Measurements from ENCODE around the gene XPO4. TPM values are rescaled to one million over a fixed set of nuclear protein-coding genes. Genes with fewer than 3 reads are reported as not detected.
A peak's percentile ranks its signal among the peaks of the same experiment; 100 is the strongest.
"Not testable (repeated sequence)": the region's sequence is repeated elsewhere in the genome, so short reads cannot be mapped to it uniquely, and the experiment has no call there.

The XPO4 gene
- total RNA-seq, 1 experiment from 2014 or later: 19.7 TPM

DNA sequence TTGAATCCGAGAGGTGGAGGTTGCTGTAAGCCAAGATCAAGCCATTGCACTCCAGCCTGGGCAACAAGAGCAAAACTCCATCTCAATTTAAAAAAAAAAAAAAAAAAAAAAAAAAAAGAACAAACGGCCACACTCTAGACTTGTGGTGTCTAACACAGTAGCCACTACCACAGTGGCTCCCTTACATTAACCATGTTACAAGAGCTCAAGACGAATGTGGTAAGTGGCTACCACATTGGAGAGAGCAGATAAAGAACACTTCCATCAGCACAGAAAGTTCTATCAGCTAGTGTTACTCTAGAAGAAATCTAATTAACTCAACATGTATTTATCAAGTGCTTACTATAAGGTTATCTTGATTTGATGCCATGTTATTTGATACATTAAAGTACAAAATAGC lies 11.5 kb downstream of the XPO4 start:
- no peak for DNase-seq (ENCODE audit: low read depth)

GRCh38 chr13:20890540-20890939 lies 12.0 kb downstream of the XPO4 start:
- DNase-seq (ENCODE audit: low read depth): not testable (repeated sequence)

DNA sequence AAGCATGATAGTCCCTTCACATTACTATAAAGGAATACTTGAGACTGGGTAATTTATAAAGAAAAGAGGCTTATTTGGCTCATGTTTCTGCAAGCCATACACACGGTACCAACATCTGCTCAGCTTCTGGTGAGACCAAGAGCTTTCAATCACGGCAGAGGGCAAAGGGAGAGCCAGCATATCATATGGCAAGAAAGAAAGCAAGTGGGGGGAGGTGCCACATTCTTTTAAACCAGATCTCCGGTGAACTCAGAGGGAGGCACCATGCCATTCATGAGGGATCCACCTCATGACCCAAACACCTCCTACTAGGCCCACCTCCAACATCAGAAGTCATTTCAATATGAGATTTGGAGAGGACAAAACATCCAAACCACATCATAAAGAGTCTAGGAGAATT lies 20.3 kb downstream of the XPO4 start:
- peak; percentile 78 for DNase-seq (ENCODE audit: low read depth)

GRCh38 chr13:20877902-20878301 lies 24.6 kb downstream of the XPO4 start:
- no peak for DNase-seq (ENCODE audit: low read depth)

DNA sequence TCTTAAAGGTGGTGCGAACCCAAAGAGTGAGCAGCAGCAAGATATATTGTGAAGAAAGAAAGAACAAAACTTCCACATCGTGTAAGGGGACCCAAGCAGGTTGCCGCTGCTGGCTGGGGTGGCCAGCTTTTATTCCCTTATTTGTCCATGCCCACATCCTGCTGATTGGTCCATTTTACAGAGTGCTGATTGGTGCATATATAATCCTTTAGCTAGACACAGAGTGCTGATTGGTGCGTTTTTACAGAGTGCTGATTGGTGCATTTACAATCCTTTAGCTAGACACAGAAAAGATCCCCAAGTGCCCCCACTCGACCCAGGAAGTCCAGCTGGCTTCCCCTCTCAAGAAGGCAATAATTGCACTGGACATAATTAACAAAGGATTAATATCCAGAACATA lies 25.7 kb downstream of the XPO4 start:
- not testable (repeated sequence) for DNase-seq (ENCODE audit: low read depth)

DNA sequence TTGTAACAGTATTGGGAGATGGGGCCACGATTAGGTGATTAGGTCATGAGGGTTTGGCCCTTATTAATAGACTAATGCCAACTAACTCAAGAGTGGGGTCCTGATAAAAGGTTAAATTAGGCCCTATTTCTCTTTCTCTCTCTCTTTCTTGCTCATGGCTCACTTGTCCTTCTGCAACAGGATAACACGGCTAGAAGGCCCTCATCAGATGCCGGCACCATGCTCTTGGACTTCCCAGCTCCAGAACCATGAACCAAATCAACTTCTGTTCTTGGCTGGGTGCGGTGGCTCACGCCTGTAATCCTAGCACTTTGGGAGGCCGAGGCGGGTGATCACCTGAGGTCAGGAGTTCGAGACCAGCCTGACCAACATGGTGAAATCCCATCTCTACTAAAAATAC lies 28.1 kb downstream of the XPO4 start:
- not testable (repeated sequence) for DNase-seq (ENCODE audit: low read depth)

GRCh38 chr13:20873348-20873747 lies 29.2 kb downstream of the XPO4 start:
- DNase-seq (ENCODE audit: low read depth): peak; percentile 71

DNA sequence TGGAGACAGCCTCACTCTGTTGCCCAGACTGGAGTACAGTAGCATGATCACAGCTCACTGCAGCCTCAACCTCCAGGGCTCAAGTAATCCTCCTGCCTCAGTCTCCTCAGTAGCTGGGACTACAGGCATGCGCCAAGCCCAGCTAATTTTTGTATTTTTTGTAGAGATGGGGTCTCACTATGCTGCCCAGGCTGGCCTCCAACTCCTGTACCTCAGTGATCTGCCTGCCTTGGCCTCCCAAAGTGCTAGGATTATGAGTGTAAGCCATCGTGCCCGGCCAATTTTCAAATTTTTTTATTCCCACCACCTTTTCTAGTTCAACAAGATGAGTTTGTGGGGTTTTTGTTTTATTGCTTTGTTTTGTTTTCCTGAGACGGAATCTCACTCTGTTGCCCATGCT lies 31.7 kb downstream of the XPO4 start:
- DNase-seq (ENCODE audit: low read depth): no peak

DNA sequence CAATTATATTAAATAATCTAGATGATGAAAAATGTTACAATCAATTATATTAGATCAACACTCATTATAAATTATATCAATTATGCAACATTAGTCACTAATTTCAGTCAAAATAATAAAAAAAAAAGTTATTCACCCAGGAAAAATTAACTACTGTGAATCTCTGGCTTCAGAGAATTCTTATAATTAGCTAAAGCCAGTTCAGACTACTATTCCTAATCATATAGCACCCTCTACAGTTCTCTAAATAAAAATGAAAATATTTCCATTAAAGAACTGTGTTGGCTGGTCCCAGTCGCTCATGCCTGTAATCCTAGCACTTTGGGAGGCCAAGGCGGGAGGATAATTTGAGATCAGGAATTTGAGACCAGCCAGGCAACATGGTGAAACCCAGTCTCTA lies 33.0 kb downstream of the XPO4 start:
- no peak for DNase-seq (ENCODE audit: low read depth)

- DNase-seq (ENCODE audit: low read depth): no peak
These were observed 35.1 kb downstream of the XPO4 start for GRCh38 chr13:20867408-20867807.

DNA sequence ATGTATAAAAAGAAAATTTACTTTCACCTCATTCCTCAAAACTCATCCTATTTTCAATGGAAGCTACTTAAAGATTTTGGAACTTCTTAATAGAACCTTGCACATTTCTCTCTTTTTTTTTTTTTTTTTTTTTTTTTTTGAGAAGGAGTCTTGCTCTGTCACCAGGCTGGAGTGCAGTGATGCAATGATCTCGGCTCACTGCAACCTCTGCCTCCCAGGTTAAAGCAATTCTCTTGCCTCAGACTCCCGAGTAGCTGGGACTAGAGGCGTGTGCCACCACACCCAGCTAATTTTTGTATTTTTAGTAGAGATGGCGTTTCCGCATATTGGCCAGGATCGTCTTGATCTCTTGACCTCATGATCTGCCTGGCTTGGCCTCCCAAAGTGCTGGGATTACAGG lies 40.9 kb downstream of the XPO4 start:
- DNase-seq (ENCODE audit: low read depth): not testable (repeated sequence)

GRCh38 chr13:20860844-20861243 lies 41.7 kb downstream of the XPO4 start:
- no peak for DNase-seq (ENCODE audit: low read depth)

- DNase-seq (ENCODE audit: low read depth): no peak
These were observed 45.9 kb downstream of the XPO4 start for GRCh38 chr13:20856650-20857049.

DNA sequence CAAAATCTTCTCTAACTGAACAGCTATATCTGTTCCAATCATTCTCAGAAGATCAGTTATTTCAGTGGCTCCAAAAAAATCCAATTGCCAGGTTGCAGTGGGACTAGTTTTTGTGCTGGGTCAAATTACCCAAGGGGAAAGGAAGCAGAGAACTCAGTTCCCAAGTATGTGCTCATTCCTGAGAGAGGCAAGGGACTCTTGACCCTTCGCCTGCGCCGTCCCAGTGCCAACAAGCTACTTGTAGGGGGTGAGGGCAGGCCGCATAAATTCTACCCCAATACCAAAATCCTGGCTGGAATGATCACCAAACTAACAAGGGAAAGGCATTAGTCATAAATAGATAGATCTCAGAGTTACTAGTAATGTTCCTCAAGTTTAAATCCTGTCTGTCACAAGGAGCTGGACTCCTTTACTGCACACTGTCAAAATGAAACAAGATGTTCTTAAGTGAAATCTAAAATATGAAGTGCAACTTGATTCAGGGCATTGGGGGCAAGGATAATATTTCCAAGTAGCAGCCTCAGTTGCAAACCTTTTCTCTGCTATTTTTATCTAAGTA lies 50.6 kb downstream of the XPO4 start:
- DNase-seq (ENCODE audit: low read depth): no peak

- DNase-seq (ENCODE audit: low read depth): no peak
These were observed 53.6 kb downstream of the XPO4 start for GRCh38 chr13:20848944-20849343.

DNA sequence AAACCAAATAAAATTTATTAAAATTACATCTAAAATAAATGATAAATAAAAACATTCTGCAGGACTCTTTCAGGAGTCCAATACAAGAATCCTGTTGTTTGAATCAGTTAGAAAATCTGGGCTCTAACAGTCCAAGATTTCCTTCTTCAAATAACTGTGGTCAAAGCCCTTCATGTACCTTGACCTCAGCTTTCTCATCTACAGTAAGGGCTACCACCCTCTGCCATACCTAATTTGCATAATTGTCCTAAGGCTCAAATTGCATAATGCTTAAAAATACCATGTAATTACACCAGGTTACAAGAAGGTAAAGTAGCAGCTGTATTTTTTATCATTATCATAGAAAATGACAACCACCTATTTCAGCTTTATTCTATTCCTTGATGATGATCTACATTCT lies 54.3 kb downstream of the XPO4 start:
- no peak for DNase-seq (ENCODE audit: low read depth)

DNA sequence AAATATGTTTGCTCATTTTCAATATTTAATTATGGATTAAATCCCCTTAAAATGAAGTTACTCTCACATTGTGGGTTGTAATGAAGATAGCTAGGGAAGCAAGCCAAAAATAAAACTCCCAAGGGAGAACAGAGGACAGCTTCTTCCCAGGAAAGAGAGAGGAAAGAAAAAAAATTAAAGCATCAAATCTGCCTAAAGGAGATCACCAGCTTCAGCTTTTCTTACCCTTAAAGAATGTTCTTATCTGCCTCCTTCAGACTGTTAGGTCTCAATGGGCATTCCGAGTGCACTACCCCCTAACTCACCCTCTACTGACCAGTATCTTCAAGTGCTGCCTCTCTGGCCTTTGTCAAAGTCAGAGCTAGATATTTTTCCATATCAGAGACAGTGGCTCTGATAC lies 55.2 kb downstream of the XPO4 start:
- no peak for DNase-seq (ENCODE audit: low read depth)

DNA sequence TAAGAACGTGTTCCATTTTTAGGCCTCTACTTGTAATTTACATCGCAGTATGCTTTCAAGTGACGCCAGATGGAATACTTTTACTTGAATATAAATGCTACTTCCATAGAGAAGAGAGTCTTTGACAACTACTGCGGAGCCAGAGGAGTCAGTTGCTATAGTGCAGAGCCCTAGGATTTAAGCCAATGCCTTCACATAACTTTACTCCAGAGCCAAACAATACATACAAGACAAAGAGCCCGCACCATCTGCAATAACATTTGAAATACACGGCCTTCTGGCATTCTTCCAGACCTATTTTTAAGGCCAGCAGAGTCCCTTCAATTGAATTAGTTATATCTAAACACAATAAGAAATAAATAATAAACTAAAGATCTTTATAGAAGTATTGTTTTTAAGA lies 59.4 kb downstream of the XPO4 start:
- no peak for DNase-seq (ENCODE audit: low read depth)

DNA sequence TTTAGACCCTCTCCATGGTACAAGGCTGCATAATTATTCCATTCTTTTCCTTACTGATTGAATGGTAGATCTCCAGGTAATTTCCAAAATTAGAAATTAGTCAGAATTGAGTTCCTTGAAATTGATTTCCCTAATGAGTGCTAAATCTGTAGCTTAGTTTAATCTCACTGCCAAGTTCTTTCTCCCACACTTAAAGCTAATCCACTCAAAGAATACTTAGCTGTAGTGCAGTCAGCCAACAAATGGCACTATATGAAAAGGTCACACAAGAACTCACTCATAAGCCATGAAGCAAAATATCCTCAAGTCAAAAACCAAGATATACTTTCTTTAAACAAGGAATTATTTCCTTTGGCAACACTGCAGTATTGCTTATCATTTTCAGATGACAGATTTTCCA lies 62.0 kb downstream of the XPO4 start:
- DNase-seq (ENCODE audit: low read depth): no peak

DNA sequence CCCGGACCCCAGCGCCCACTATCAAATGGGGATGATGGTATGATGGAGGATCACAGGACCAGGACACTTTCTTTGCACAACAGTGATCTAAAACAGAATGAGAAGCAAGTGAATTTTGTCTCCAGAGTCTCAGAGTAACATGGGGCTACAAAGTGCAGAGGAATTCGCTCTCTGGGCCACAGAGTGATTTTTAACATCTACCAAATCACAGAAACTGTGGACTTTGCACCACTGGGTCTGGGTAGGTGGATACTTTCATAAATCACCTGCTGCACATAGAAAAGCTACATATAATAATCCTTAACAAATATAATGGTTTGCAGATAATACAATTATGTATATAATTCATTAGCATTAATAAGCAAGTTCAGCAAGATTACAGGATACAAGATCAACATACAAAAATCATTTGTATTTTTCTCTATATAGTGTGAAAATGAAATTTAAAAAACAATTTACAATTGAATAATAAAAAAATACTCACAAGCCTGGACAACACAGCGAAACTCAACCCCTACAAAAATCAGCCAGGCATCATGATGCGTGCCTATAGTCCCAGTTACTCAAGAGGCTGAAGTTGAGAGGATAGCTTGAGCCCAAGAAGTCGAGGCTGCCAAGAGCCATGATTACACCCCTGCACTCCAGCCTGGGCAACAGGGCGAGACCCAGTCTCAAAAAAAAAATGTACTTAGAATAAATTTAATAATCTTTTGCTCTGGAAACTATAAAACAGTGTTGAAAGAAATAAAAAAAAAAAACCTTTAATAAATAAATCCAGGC lies 68.5 kb downstream of the XPO4 start:
- no peak for DNase-seq (ENCODE audit: low read depth)

DNA sequence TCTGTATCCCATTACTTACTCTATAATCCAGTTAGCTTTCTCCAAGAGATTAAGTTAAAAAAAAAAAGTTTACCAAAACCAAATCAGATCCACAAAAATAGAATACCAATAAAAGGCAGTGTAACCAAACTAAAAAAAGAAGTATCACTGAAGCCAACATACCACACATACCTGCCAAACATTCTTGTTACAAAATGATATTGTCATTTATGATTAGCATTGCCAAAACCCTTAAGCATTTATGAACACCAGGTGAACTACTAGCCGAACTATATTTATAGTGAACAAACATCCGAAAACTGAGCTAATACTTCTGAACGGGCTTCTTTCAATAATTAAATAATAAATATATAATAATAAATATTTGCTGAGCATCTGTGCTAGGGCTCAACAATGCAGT lies 69.7 kb downstream of the XPO4 start:
- DNase-seq (ENCODE audit: low read depth): no peak

GRCh38 chr13:20831933-20832332 lies 70.6 kb downstream of the XPO4 start:
- DNase-seq (ENCODE audit: low read depth): no peak

DNA sequence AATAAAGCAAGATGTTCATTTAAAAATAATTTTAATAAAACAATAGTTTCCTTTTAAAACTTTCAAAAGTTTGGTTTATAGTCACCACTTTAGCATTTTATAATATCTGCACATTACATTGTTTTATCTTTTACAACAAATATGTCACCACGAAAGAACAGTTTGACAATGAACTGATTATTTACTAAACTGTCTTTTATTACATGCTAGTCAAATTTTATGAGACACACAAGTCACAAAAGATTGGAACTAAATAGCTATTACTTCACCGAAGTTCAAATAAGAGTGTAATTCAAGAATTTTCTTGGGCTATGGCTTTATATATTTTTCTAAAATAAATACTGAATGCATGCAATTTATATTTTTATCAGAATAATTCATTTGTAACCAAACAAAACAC lies 71.3 kb downstream of the XPO4 start:
- no peak for DNase-seq (ENCODE audit: low read depth)
